ENCODE results near the gene KDM4B.

Gene KDM4B

GRCh38 chr19:4968462-4969291, at the start of gene KDM4B:
Gene KDM4B, plus strand, starts transcription at chr19:4969113. Its CDS starts 63,778 bp downstream, at chr19:5032891.
- peak within 1 kb of the TSS; percentile 90 for H3K4me3 ChIP-seq
- TF ChIP-seq, protein P1, sequence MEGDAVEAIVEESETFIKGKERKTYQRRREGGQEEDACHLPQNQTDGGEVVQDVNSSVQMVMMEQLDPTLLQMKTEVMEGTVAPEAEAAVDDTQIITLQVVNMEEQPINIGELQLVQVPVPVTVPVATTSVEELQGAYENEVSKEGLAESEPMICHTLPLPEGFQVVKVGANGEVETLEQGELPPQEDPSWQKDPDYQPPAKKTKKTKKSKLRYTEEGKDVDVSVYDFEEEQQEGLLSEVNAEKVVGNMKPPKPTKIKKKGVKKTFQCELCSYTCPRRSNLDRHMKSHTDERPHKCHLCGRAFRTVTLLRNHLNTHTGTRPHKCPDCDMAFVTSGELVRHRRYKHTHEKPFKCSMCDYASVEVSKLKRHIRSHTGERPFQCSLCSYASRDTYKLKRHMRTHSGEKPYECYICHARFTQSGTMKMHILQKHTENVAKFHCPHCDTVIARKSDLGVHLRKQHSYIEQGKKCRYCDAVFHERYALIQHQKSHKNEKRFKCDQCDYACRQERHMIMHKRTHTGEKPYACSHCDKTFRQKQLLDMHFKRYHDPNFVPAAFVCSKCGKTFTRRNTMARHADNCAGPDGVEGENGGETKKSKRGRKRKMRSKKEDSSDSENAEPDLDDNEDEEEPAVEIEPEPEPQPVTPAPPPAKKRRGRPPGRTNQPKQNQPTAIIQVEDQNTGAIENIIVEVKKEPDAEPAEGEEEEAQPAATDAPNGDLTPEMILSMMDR (IDR thresholded peaks at IDR 0.05): no peak
- DNase-seq (ENCODE audit: low spot score): peak; percentile 100
- H3K27ac ChIP-seq: peak within 1 kb of the TSS; percentile 41 to 91

DNA sequence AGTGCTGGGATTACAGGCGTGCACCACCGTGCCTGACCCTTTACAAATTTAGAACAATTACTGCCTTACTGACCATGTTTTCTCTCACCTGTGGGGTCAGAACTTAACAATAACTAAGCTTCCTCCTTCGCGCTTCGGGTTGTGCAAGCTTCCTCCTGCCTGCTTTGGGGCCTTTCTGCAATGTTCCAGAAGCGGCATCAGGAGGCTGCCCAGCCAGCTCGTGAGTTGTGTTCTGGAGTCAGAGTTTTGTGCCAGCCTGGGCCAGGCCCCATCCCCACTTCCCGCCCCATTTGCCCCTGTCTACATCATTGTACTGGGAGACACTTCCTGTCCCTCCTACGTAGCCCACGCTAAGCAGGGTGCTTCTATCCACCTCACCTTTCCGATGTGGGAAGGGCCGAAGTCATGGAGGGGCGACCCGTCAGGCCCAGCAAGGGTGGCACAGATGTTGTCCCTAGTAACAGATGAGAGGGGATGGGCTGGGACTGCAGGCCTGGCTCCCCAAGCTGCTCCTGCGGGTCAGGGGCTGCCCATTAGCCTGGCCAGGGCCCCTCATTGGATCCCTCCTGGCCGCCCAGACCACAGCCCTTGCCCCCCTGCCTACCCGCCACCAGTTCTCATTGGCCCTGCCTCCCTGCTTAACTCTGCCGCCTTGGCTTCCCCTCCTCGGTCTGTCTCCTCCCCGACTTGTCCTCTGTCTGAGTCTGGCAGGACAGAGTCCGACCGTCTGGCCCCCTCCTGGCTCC, 46.2 kb upstream of the KDM4B start:
- DNase-seq (ENCODE audit: low spot score): no peak
- Histone ChIP-seq H3K27ac (no peak overlapping the region), H3K4me3 (no peak overlapping the region)
- TF ChIP-seq, protein P1 (IDR thresholded peaks at IDR 0.05): no peak

GRCh38 chr19:4923276-4923747, 45.6 kb upstream of the KDM4B start:
- Histone ChIP-seq H3K4me3 (no peak overlapping the region), H3K27ac (no peak overlapping the region)
- no peak for DNase-seq (ENCODE audit: low spot score)
- TF ChIP-seq, protein P1 (IDR thresholded peaks at IDR 0.05): no peak

- TF ChIP-seq, protein P1 (IDR thresholded peaks at IDR 0.05): no peak
- Histone ChIP-seq H3K27ac (no peak overlapping the region), H3K4me3 (no peak overlapping the region)
- DNase-seq (ENCODE audit: low spot score): no peak
Observed at GRCh38 chr19:4929186-4929585, 39.7 kb upstream of the KDM4B start.

- Histone ChIP-seq H3K27ac (no peak overlapping the region), H3K4me3 (no peak overlapping the region)
- TF ChIP-seq, protein P1 (IDR thresholded peaks at IDR 0.05): no peak
- DNase-seq (ENCODE audit: low spot score): no peak
Observed at GRCh38 chr19:4930664-4931063, 38.2 kb upstream of the KDM4B start.

- H3K4me3 ChIP-seq: no peak overlapping the region
- TF ChIP-seq, protein P1 (IDR thresholded peaks at IDR 0.05): no peak
Observed at GRCh38 chr19:4932711-4933110, 36.2 kb upstream of the KDM4B start.

More at GRCh38 chr19:4932711-4933110, 36.2 kb upstream of the KDM4B start:
- DNase-seq (ENCODE audit: low spot score): no peak
- H3K27ac ChIP-seq: no peak overlapping the region
